Astrocyte of the cerebellum (primary cell): Measurements from ENCODE around the gene PLEKHG3.

Experiments
- DNase-seq: peaks from one replicate; pipeline ENCODE4 v3.0.0-alpha.2; 2011; ENCODE audit warnings: low read depth
- H3K4me3 ChIP-seq: 2 replicates; pipeline ENCODE4 v1.5.1; 2011; ENCODE audit warnings: mild to moderate bottlenecking, low read depth, low read length, moderate library complexity
- in situ Hi-C: cut with HindIII; loops from 2 replicates; pipeline ENCODE4 v1.10.0; 2017; ENCODE audit warnings: low sequenced_read_pairs
- TF ChIP-seq, protein P1 (sequence below): IDR thresholded peaks from 2 replicates; pipeline ENCODE4 v1.5.1; 2012; ENCODE audit warnings: low read length, low read depth, moderate library complexity, mild to moderate bottlenecking; ENCODE audit errors: missing control alignments

The PLEKHG3 gene

GRCh38 chr14:64700290-64700689, 3.9 kb upstream of the PLEKHG3 start:
- in situ Hi-C loops = no loop called here
- H3K4me3 ChIP-seq = no peak overlapping the region
- DNase-seq = no peak
- TF ChIP-seq, protein P1, sequence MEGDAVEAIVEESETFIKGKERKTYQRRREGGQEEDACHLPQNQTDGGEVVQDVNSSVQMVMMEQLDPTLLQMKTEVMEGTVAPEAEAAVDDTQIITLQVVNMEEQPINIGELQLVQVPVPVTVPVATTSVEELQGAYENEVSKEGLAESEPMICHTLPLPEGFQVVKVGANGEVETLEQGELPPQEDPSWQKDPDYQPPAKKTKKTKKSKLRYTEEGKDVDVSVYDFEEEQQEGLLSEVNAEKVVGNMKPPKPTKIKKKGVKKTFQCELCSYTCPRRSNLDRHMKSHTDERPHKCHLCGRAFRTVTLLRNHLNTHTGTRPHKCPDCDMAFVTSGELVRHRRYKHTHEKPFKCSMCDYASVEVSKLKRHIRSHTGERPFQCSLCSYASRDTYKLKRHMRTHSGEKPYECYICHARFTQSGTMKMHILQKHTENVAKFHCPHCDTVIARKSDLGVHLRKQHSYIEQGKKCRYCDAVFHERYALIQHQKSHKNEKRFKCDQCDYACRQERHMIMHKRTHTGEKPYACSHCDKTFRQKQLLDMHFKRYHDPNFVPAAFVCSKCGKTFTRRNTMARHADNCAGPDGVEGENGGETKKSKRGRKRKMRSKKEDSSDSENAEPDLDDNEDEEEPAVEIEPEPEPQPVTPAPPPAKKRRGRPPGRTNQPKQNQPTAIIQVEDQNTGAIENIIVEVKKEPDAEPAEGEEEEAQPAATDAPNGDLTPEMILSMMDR = no peak

DNA sequence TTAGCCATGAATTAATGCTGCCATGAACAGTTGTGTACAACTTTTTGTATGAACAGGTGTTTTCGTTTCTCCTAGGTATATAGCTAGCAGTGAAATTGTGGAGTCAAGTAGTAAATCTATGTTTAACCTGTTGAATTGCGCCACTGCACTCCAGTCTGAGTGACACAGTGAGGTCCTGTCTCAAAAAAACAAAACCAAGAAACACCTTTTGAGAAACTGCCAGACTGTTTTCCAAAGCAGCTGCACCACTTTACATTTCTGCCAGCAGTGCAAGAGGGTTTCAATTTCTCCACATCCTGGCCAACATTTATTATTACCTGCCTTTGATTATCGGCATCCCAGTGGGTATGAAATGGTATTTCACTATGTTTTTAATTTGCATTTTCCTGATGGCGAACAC, 3.3 kb upstream of the PLEKHG3 start:
- in situ Hi-C loops = no loop called here
- TF ChIP-seq, protein P1 = no peak
- H3K4me3 ChIP-seq = no peak overlapping the region
- DNase-seq = no peak

- TF ChIP-seq, protein P1 = no peak
These were observed 2.6 kb upstream of the PLEKHG3 start for GRCh38 chr14:64701660-64702059.

DNA sequence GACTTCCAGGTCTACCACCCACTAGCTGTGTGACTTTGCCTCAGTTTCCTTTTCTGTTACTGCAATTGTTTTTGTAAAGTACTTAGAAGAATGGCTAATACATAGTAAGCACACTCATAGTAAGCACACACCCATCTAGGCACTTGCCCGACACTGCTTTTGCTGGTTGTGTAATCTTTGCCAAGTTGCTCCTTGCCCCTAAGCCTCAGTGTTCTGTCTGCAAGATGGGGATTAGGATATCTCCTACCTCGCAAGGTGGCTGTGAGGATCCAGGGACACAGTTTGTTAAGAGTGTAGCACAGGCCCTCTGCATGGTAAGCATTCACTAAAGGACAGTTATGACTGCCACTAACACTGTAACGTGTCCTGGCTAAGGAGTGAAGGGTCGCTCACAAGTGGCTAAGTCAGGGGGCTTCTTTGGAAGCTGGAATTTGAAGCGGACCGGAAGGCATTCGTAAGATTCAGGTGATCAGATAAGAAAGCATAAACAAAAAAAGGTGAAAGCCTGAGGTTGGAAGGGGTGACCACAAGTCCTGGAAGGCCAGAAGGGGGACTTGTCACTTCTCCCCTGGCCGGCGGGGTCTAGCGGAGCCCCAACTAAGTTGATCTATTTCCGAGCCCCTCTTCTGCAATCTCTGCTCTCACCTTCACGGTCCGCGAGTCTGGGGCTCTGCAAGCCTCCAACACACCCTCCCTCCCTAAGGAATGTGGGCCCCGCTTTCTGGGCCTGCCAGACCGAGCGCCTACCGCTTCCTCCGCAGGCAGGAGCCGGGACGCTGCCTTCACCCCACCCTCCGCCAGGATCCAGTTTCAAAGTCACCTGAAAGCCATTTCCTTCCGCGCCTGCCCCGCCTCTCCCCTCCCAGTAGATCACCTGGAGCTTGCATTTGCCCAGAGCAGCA, 1.5 kb upstream of the PLEKHG3 start:
- TF ChIP-seq, protein P1 = no peak
- no peak for DNase-seq
- H3K4me3 ChIP-seq = no peak overlapping the region
- in situ Hi-C loops = no loop called here

More at GRCh38 chr14:64701660-64702059, 2.6 kb upstream of the PLEKHG3 start:
- no peak for DNase-seq
- in situ Hi-C loops = no loop called here
- no peak overlapping the region for H3K4me3 ChIP-seq

GRCh38 chr14:64703395-64704142, 655 bp upstream of the PLEKHG3 start:
- no peak for DNase-seq
- H3K4me3 ChIP-seq = peak overlapping the region; percentile 74
- in situ Hi-C loops = no loop called here
- TF ChIP-seq, protein P1 = no peak

- in situ Hi-C loops = no loop called here
- H3K4me3 ChIP-seq = peak overlapping the region; percentile 74
- no peak for DNase-seq
- TF ChIP-seq, protein P1 = no peak
These were observed 638 bp downstream of the PLEKHG3 start for GRCh38 chr14:64704743-64705380.
